IMR-90 (cell line): ENCODE data around the gene HRNR. TPM values are rescaled to one million over a fixed set of nuclear protein-coding genes. Genes with fewer than 3 reads are reported as not detected.

Experiments used
- ATAC-seq: fragments of 200-7000 bp; cut with Tn5 transposase; 2 replicates; pipeline ENCODE4 v1.9.1; 2020; ENCODE audit warnings: low read depth, mild to moderate bottlenecking, moderate library complexity
- Bru-seq: library from RNA; stranded (reverse); fragments of 400-500 nt; gene quantifications from one replicate; lab custom pipeline; 2021; lab: Mats Ljungman, UMichigan
- BruChase-seq, 2 experiments: library from RNA; stranded (reverse); fragments of 400-500 nt; gene quantifications; one replicate each; lab custom pipeline; 2021; lab: Mats Ljungman, UMichigan
- BruUV-seq: library from RNA; stranded (reverse); fragments of 400-500 nt; replicated peaks from 2 replicates; lab custom pipeline; 2021; lab: Mats Ljungman, UMichigan
- CTCF ChIA-PET: fragments of 300-600 bp; formaldehyde crosslinking; extraction: SDS; loops from one replicate; lab custom pipeline; 2021; ENCODE audit warnings: antibody characterized with exemption; lab: Yijun Ruan, JAX
- POLR2A ChIA-PET: fragments of 300-600 bp; sonication (Branson Sonifier 250); formaldehyde crosslinking; loops from one replicate; lab custom pipeline; 2022; ENCODE audit warnings: antibody characterized with exemption; ENCODE audit not compliant: unreplicated experiment; lab: Charles Lee
- DNase-seq: peaks from one replicate; pipeline ENCODE4 v3.0.0; 2013
- H2AFZ ChIP-seq: replicated peaks from 2 replicates; pipeline ENCODE3; 2013; ENCODE audit warnings: low read length, mild to moderate bottlenecking; ENCODE audit not compliant: poor library complexity
- H2AK5ac ChIP-seq: 2 replicates; pipeline ENCODE4 v1.6.1; 2013; ENCODE audit warnings: low read depth, low read length, inconsistent platforms
- H2AK9ac ChIP-seq: replicated peaks from 2 replicates; pipeline ENCODE3; 2013; ENCODE audit warnings: mild to moderate bottlenecking, low read depth, low read length, moderate library complexity; ENCODE audit not compliant: poor library complexity
- H2BK120ac ChIP-seq: 2 replicates; pipeline ENCODE4 v1.6.1; 2013; ENCODE audit warnings: low read depth, low read length, inconsistent platforms
- H2BK15ac ChIP-seq: 3 replicates; pipeline ENCODE4 v1.6.1; 2013; ENCODE audit warnings: low read depth, low read length, inconsistent platforms
- H2BK20ac ChIP-seq: 2 replicates; pipeline ENCODE4 v1.6.1; 2013; ENCODE audit warnings: low read depth, mild to moderate bottlenecking, inconsistent platforms, low read length, moderate library complexity
- H2BK5ac ChIP-seq: 2 replicates; pipeline ENCODE4 v1.6.1; 2013; ENCODE audit warnings: mild to moderate bottlenecking, low read depth, low read length, inconsistent platforms; ENCODE audit not compliant: poor library complexity, severe bottlenecking
- H3K14ac ChIP-seq: replicated peaks from 2 replicates; pipeline ENCODE4 v1.6.1; 2013; ENCODE audit warnings: low read depth, low read length, inconsistent platforms
- H3K18ac ChIP-seq: 2 replicates; pipeline ENCODE4 v1.6.1; 2013; ENCODE audit warnings: low read depth, low read length, control low read depth
- H3K23ac ChIP-seq: 2 replicates; pipeline ENCODE4 v1.6.1; 2013; ENCODE audit warnings: low read depth, low read length, inconsistent platforms
- H3K27ac ChIP-seq: 2 replicates; pipeline ENCODE4 v1.5.1; 2013; ENCODE audit warnings: mild to moderate bottlenecking, control low read depth, low read length; ENCODE audit not compliant: insufficient read depth
- H3K27me3 ChIP-seq: 2 replicates; pipeline ENCODE4 v1.6.1; 2013; ENCODE audit warnings: low read length; ENCODE audit not compliant: control insufficient read depth, insufficient read depth
- H3K36me3 ChIP-seq: 2 replicates; pipeline ENCODE4 v1.6.1; 2013; ENCODE audit warnings: low read length, mixed read lengths; ENCODE audit not compliant: control insufficient read depth, insufficient read depth
- H3K4ac ChIP-seq: 2 replicates; pipeline ENCODE4 v1.6.1; 2013; ENCODE audit warnings: low read depth, low read length, inconsistent platforms
- H3K4me1 ChIP-seq: 2 replicates; pipeline ENCODE4 v1.6.1; 2013; ENCODE audit warnings: low read length, mixed read lengths; ENCODE audit not compliant: control insufficient read depth, insufficient read depth
- H3K4me2 ChIP-seq: 2 replicates; pipeline ENCODE4 v1.6.1; 2013; ENCODE audit warnings: low read depth, mild to moderate bottlenecking, control low read depth, low read length, moderate library complexity
- H3K4me3 ChIP-seq: 2 replicates; pipeline ENCODE4 v1.5.1; 2013; ENCODE audit warnings: low read depth, mild to moderate bottlenecking, control low read depth, low read length, moderate library complexity; ENCODE audit not compliant: insufficient read depth
- H3K56ac ChIP-seq: 2 replicates; pipeline ENCODE4 v1.6.1; 2013; ENCODE audit warnings: low read length, inconsistent platforms; ENCODE audit not compliant: insufficient read depth; ENCODE audit errors: extremely low read depth
- H3K79me1 ChIP-seq, 2 experiments: 2 replicates each; pipeline ENCODE4 v1.6.1; 2013; ENCODE audit warnings: low read length in 2 of 2, inconsistent platforms in 1 of 2, low read depth in 1 of 2
- H3K9ac ChIP-seq: 2 replicates; pipeline ENCODE4 v1.6.1; 2013; ENCODE audit warnings: low read depth, low read length, control low read depth
- H3K9me1 ChIP-seq: 2 replicates; pipeline ENCODE4 v1.6.1; 2013; ENCODE audit warnings: low read length, inconsistent platforms; ENCODE audit not compliant: insufficient read depth
- H3K9me3 ChIP-seq: 2 replicates; pipeline ENCODE4 v1.6.1; 2013; ENCODE audit warnings: low read length; ENCODE audit not compliant: control insufficient read depth, insufficient read depth
- H4K20me1 ChIP-seq: 2 replicates; pipeline ENCODE4 v1.6.1; 2013; ENCODE audit warnings: low read length, inconsistent platforms; ENCODE audit not compliant: insufficient read depth
- H4K5ac ChIP-seq: 2 replicates; pipeline ENCODE4 v1.6.1; 2013; ENCODE audit warnings: mild to moderate bottlenecking, low read depth, low read length, control low read depth
- H4K8ac ChIP-seq, 2 experiments: 2 replicates each; pipeline ENCODE4 v1.6.1; 2013; ENCODE audit warnings: low read depth in 2 of 2, low read length in 2 of 2, control low read depth in 1 of 2, inconsistent platforms in 1 of 2
- H4K91ac ChIP-seq: 2 replicates; pipeline ENCODE4 v1.6.1; 2013; ENCODE audit warnings: low read depth, low read length, inconsistent platforms; ENCODE audit not compliant: insufficient read depth
- BHLHE40 ChIP-seq: fragments of 150-350 bp; IDR thresholded peaks from 2 replicates; pipeline ENCODE4 v1.6.1; 2016; ENCODE audit warnings: mild to moderate bottlenecking, low read depth, low read length
- CEBPB ChIP-seq: IDR thresholded peaks from 2 replicates; pipeline ENCODE4 v1.6.1; 2012; ENCODE audit warnings: low read depth, low read length, improper control_type of control experiment
- CHD1 ChIP-seq: IDR thresholded peaks from 2 replicates; pipeline ENCODE4 v1.6.1; 2012; ENCODE audit warnings: low read depth, low read length, improper control_type of control experiment
- ELK1 ChIP-seq: fragments of 150-350 bp; IDR thresholded peaks from 2 replicates; pipeline ENCODE4 v1.6.1; 2016; ENCODE audit warnings: low read depth, mild to moderate bottlenecking, low read length, moderate library complexity, borderline replicate concordance
- FOS ChIP-seq: fragments of 150-350 bp; IDR thresholded peaks from 2 replicates; pipeline ENCODE4 v1.6.1; 2016; ENCODE audit warnings: low read depth, low read length
- MAFK ChIP-seq: IDR thresholded peaks from 2 replicates; pipeline ENCODE4 v1.6.1; 2012; ENCODE audit warnings: low read depth, low read length, improper control_type of control experiment
- MAZ ChIP-seq: IDR thresholded peaks from 2 replicates; pipeline ENCODE4 v1.6.1; 2012; ENCODE audit warnings: low read depth, mild to moderate bottlenecking, low read length, improper control_type of control experiment, moderate library complexity, borderline replicate concordance
- MXI1 ChIP-seq: IDR thresholded peaks from 2 replicates; pipeline ENCODE4 v1.6.1; 2012; ENCODE audit warnings: low read depth, mild to moderate bottlenecking, low read length, moderate library complexity, borderline replicate concordance
- NFE2L2 ChIP-seq: fragments of 150-350 bp; IDR thresholded peaks from 2 replicates; pipeline ENCODE4 v1.6.1; 2016; ENCODE audit warnings: low read depth, mild to moderate bottlenecking, low read length
- POLR2A ChIP-seq: IDR thresholded peaks from 2 replicates; pipeline ENCODE4 v1.6.1; 2012; ENCODE audit warnings: mild to moderate bottlenecking, low read depth, low read length
- RAD21 ChIP-seq: IDR thresholded peaks from 2 replicates; pipeline ENCODE4 v1.6.1; 2012; ENCODE audit warnings: low read length, improper control_type of control experiment
- RCOR1 ChIP-seq: IDR thresholded peaks from 2 replicates; pipeline ENCODE4 v1.6.1; 2012; ENCODE audit warnings: mild to moderate bottlenecking, low read length, improper control_type of control experiment; ENCODE audit not compliant: insufficient replicate concordance
- RFX5 ChIP-seq: IDR thresholded peaks from 2 replicates; pipeline ENCODE4 v1.8.0; 2012; ENCODE audit warnings: low read depth, mild to moderate bottlenecking, low read length, moderate library complexity
- SMC3 ChIP-seq: fragments of 150-350 bp; IDR thresholded peaks from 2 replicates; pipeline ENCODE4 v1.6.1; 2016; ENCODE audit warnings: low read depth, mild to moderate bottlenecking, antibody characterized with exemption, low read length, moderate library complexity
- USF2 ChIP-seq: fragments of 150-350 bp; IDR thresholded peaks from 2 replicates; pipeline ENCODE4 v1.6.1; 2017; ENCODE audit warnings: mild to moderate bottlenecking, antibody characterized with exemption, low read length, low read depth
- WGBS, 2 experiments: methylation state at CpG; one replicate each; pipeline versions ENCODE4 v1.1.5 to v1.1.7; 2013; ENCODE audit warnings: missing lambda C conversion rate in 2 of 2; ENCODE audit not compliant: insufficient read length in 1 of 2; ENCODE audit errors: extremely low coverage in 2 of 2; 5-methylcytosine and 5-hydroxymethylcytosine counted together
- dilution Hi-C: fragments of 300-500 bp; cut with HindIII; formaldehyde crosslinking; loops from one replicate; pipeline ENCODE4 v1.14.3; 2018; ENCODE audit warnings: low sequenced_read_pairs; ENCODE audit not compliant: unreplicated experiment
- in situ Hi-C: fragments of 300-500 bp; cut with MboI; formaldehyde crosslinking; loops from 3 replicates; pipeline ENCODE4 v1.14.3; 2019; ENCODE audit warnings: low sequenced_read_pairs, inconsistent platforms, mixed read lengths
- intact Hi-C: fragments of 100-400 bp; cut with micrococcal nuclease; formaldehyde crosslinking; loops from 2 replicates; pipeline ENCODE4 v1.10.0; 2022
- long read RNA-seq: library from polyadenylated mRNA; unstranded; transcript quantifications from one replicate; pipeline ENCODE4 v2.0.0, GENCODE V29; 2021; ENCODE audit not compliant: unreplicated experiment
- polyA plus RNA-seq, 3 experiments: library from polyadenylated mRNA; depleted of rRNA; stranded (reverse); fragments of >200 nt; gene quantifications; 2 replicates each; pipeline ENCODE4 v1.2.3, GENCODE V29; 2012; ENCODE audit warnings: low replicate concordance in 1 of 3
- total RNA-seq: library from RNA; depleted of rRNA; stranded (reverse); fragments of >200 nt; gene quantifications from 2 replicates; pipeline ENCODE4 v1.2.3, GENCODE V29; 2012; rRNA removed
- TF ChIP-seq, protein P1 (sequence below): conservative IDR thresholded peaks from 2 replicates; pipeline ENCODE4 v1.5.1; 2012; ENCODE audit warnings: mild to moderate bottlenecking, low read depth, low read length, improper control_type of control experiment

Gene HRNR
- total RNA-seq (not detected in 2 replicates), polyA plus RNA-seq (2012; rRNA removed) (under 0.01 TPM in 1 of 2 replicates, not detected in the other), Bru-seq, nascent RNA (not detected), BruChase-seq, experiment 1, labeled RNA remaining after a 6-hour chase (not detected), BruChase-seq, experiment 2, labeled RNA remaining after a 2-hour chase (not detected)
- polyA plus RNA-seq (2012; cell fraction: cytosol; rRNA removed): not detected in 2 replicates
- polyA plus RNA-seq (2012; cell fraction: nucleus; rRNA removed; ENCODE audit: low replicate concordance): not detected in 2 replicates
- long read RNA-seq: 0 reads

DNA sequence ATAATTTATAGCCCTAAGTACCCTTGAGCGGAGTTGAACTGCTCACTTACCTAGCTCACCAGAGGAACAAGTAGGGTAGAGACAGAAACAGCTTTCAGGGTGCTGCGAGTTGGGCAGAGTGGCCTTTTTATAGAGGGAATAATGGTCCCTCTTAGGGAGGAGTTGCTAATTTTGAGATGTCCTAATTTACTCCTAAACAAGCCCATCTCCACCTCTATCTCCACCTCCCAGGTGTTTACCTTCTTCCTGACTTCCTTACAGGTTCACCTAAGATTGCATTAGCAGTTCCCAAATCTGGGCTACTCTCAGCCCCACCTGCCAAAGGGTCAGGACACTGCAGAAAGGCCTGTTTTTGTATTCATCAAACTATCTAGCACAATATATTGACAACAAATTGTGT, at the start of gene HRNR:
TSS of gene HRNR (minus strand) at position 101 of the 400 bp plus-strand sequence. CDS start 940 bp downstream, outside the sequence.
- Histone ChIP-seq H2AK5ac (no peak within 1 kb of the TSS), H4K5ac (no peak within 1 kb of the TSS), H3K4me2 (no peak within 1 kb of the TSS), H3K4me1 (no peaks in the 10 kb centered on the region), H2BK20ac (no peak within 1 kb of the TSS), H3K79me1 (no peaks in the 10 kb centered on the region), H3K14ac (no peak within 1 kb of the TSS), H3K27ac (no peak within 1 kb of the TSS), H4K20me1 (no peaks in the 10 kb centered on the region), H3K18ac (no peak within 1 kb of the TSS), H2BK15ac (no peak within 1 kb of the TSS), H3K27me3 (no peaks in the 10 kb centered on the region), H3K9me1 (no peaks in the 10 kb centered on the region), H3K56ac (no peak within 1 kb of the TSS), H4K8ac (no peak within 1 kb of the TSS), H3K4me3 (no peak within 1 kb of the TSS), H3K9me3 (peaks cover 9% of the 10 kb centered on the region; the same call in 1 of the 2 replicates), H3K9ac (no peak within 1 kb of the TSS), H3K23ac (no peak within 1 kb of the TSS), H3K36me3 (no peaks in the 10 kb centered on the region), H3K4ac (no peak within 1 kb of the TSS), H2AK9ac (no peak within 1 kb of the TSS), H2BK120ac (no peak within 1 kb of the TSS), H4K91ac (no peak within 1 kb of the TSS), H2AFZ (no peak within 1 kb of the TSS), H2BK5ac (no peak within 1 kb of the TSS)
- dilution Hi-C loops (no loop called here), in situ Hi-C loops (no loop called here), intact Hi-C loops (no loop called here)
- ChIA-PET POLR2A (no interaction called here), CTCF (no interaction called here)
- ATAC-seq (no peak), DNase-seq (no peak)
- TF ChIP-seq POLR2A (no peak), MXI1 (no peak), FOS (no peak), BHLHE40 (no peak), USF2 (no peak), RCOR1 (no peak), MAZ (no peak), RAD21 (no peak), CEBPB (no peak), NFE2L2 (no peak), MAFK (no peak), SMC3 (no peak), ELK1 (no peak), CHD1 (no peak), RFX5 (no peak)
- TF ChIP-seq, protein P1, sequence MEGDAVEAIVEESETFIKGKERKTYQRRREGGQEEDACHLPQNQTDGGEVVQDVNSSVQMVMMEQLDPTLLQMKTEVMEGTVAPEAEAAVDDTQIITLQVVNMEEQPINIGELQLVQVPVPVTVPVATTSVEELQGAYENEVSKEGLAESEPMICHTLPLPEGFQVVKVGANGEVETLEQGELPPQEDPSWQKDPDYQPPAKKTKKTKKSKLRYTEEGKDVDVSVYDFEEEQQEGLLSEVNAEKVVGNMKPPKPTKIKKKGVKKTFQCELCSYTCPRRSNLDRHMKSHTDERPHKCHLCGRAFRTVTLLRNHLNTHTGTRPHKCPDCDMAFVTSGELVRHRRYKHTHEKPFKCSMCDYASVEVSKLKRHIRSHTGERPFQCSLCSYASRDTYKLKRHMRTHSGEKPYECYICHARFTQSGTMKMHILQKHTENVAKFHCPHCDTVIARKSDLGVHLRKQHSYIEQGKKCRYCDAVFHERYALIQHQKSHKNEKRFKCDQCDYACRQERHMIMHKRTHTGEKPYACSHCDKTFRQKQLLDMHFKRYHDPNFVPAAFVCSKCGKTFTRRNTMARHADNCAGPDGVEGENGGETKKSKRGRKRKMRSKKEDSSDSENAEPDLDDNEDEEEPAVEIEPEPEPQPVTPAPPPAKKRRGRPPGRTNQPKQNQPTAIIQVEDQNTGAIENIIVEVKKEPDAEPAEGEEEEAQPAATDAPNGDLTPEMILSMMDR: no peak
- no CpG with 5 or more reads among the region's 2 CpGs for WGBS, 2 experiments
- no TSS peak for BruUV-seq
